ENCODE data around the gene FMNL2. TPM values are rescaled to one million over a fixed set of nuclear protein-coding genes. Genes with fewer than 3 reads are reported as not detected.

FMNL2 gene
- total RNA-seq, 1 experiment from 2014 or later: 33.6 TPM

- Histone ChIP-seq H3K4me3 (ENCODE audit: low read depth in 2 of 2, low read length in 2 of 2) (no peak overlapping the region), H3K27ac (ENCODE audit: low read length) (no peak overlapping the region), H3K36me3 (ENCODE audit: control insufficient read depth, insufficient read depth, low read length) (no peaks in the 10 kb centered on the region; the same call in 1 of the 2 replicates), H3K9me3 (ENCODE audit: control insufficient read depth, insufficient read depth, low read depth, low read length) (no peaks in the 10 kb centered on the region), H3K27me3 (ENCODE audit: control insufficient read depth, insufficient read depth, low read length) (no peaks in the 10 kb centered on the region), H3K4me1 (ENCODE audit: control insufficient read depth, insufficient read depth, low read length) (no peaks in the 10 kb centered on the region)
- ChIA-PET CTCF (no interaction called here), POLR2A (no interaction called here)
- in situ Hi-C loops (cut with HindIII; ENCODE audit: low pct_unique_long_range_greater_than_20kb, low sequenced_read_pairs): no loop called here
- ATAC-seq (no peak), DNase-seq (ENCODE audit: low read depth, low spot score) (no peak)
- intact Hi-C loops (cut with micrococcal nuclease; ENCODE audit: unreplicated experiment): no loop called here
- no TSS peak for BruUV-seq (replicated peaks)
- TF ChIP-seq SIN3A (IDR thresholded peaks at IDR 0.05; ENCODE audit: borderline replicate concordance, insufficient read depth, low read depth, low read length) (no peak), TCF7L2 (IDR thresholded peaks at IDR 0.05; ENCODE audit: low read depth, low read length) (no peak), CTCF (IDR thresholded peaks at IDR 0.05) (no peak), POLR2AphosphoS5 (IDR thresholded peaks at IDR 0.05; ENCODE audit: low read depth, low read length) (no peak), REST (IDR thresholded peaks at IDR 0.05; ENCODE audit: insufficient read depth in 1 of 2, low read depth in 2 of 2, low read length in 1 of 2) (no peak)
Observed at GRCh38 chr2:152560873-152561595, 226.1 kb downstream of the FMNL2 start.

- H3K27me3 ChIP-seq (ENCODE audit: control insufficient read depth, insufficient read depth, low read length): no peaks in the 10 kb centered on the region
- BruUV-seq (replicated peaks): no TSS peak
- no peak overlapping the region for H3K27ac ChIP-seq (ENCODE audit: low read length)
- H3K4me1 ChIP-seq (ENCODE audit: control insufficient read depth, insufficient read depth, low read length): no peaks in the 10 kb centered on the region
- intact Hi-C loops (cut with micrococcal nuclease; ENCODE audit: unreplicated experiment) (no loop called here), in situ Hi-C loops (cut with HindIII; ENCODE audit: low pct_unique_long_range_greater_than_20kb, low sequenced_read_pairs) (no loop called here)
- H3K9me3 ChIP-seq (ENCODE audit: control insufficient read depth, insufficient read depth, low read depth, low read length): no peaks in the 10 kb centered on the region
- TF ChIP-seq TCF7L2 (IDR thresholded peaks at IDR 0.05; ENCODE audit: low read depth, low read length) (no peak), SIN3A (IDR thresholded peaks at IDR 0.05; ENCODE audit: borderline replicate concordance, insufficient read depth, low read depth, low read length) (no peak), CTCF (IDR thresholded peaks at IDR 0.05) (no peak)
- ATAC-seq (no peak), DNase-seq (ENCODE audit: low read depth, low spot score) (no peak)
- H3K4me3 ChIP-seq (ENCODE audit: low read depth in 2 of 2, low read length in 2 of 2): no peak overlapping the region
- ChIA-PET CTCF (no interaction called here), POLR2A (no interaction called here)
- no peaks in the 10 kb centered on the region; the same call in 1 of the 2 replicates for H3K36me3 ChIP-seq (ENCODE audit: control insufficient read depth, insufficient read depth, low read length)
Observed at GRCh38 chr2:152562198-152562884, 227.4 kb downstream of the FMNL2 start.

Measured in Panc1 (cell line).